Left colon (tissue), 2 donors: ENCODE data around the gene ENTREP3. TPM values are rescaled to one million over a fixed set of nuclear protein-coding genes. Genes with fewer than 3 reads are reported as not detected.

Experiments
- ATAC-seq: fragments of 200-7000 bp; cut with Tn5 transposase; one replicate; pipeline ENCODE4 v1.9.1; 2020; ENCODE audit warnings: mild to moderate bottlenecking, moderate library complexity
- DNase-seq, 2 donors: peaks; one replicate each; pipeline ENCODE4 v3.0.0-alpha.2; 2020
- intact Hi-C, 2 donors: fragments of 100-400 bp; cut with DNase I in 1 of 2; cut with micrococcal nuclease in 1 of 2; formaldehyde crosslinking; loops; one replicate each; pipeline versions ENCODE4 v1.11.2 to v1.14.0; 2022; cut with DNase I, micrococcal nuclease
- total RNA-seq, 2 donors: library from RNA; stranded (reverse); fragmentation: NEBNext Ultra II Directional; extraction: Animal tissue kit (Norgen Biotek cat#: 25700); gene quantifications; one replicate each; pipeline ENCODE4 v1.2.1, GENCODE V29; 2021
- donor health status: DM: no; HTN: no; CAD: no.
- donor health status: DM: yes; HTN: yes; CAD: no.

ENTREP3 gene
- total RNA-seq, 2 donors from 2014 or later, result 19.9 to 21.7 TPM

DNA sequence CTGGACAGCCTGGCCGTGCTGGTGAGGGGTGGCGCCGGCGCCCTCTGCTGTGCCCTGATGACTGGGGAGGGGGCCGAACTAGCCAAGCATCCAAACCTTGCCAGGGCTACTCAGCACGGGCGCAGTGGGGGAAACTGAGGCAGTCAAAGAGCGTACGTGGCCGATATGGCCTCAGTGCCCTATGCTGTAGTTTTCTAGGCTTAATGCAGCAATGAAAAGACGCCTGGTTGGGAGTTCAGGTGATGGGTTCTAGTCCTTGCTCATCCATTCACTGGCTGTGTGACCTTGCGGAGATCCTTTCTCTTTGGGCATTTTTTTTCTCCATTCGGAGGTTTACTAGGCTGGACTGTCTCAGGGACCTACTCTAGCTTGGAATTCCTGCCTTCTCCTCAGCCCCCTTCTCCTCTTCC is 46.0 kb downstream of the ENTREP3 start:
- ATAC-seq (no peak), DNase-seq (no peak)
- intact Hi-C loops, result no loop called here

- DNase-seq, result peak; percentile 87 to 89
- intact Hi-C loops, result no loop called here
- ATAC-seq, result peak; percentile 86
These were observed 46.6 kb downstream of the ENTREP3 start, which contains the start of gene MTX1 for GRCh38 chr1:155208541-155209311. TSS of gene MTX1 (plus strand) at chr1:155208695. CDS start at chr1:155208805, 110 bp downstream.

DNA sequence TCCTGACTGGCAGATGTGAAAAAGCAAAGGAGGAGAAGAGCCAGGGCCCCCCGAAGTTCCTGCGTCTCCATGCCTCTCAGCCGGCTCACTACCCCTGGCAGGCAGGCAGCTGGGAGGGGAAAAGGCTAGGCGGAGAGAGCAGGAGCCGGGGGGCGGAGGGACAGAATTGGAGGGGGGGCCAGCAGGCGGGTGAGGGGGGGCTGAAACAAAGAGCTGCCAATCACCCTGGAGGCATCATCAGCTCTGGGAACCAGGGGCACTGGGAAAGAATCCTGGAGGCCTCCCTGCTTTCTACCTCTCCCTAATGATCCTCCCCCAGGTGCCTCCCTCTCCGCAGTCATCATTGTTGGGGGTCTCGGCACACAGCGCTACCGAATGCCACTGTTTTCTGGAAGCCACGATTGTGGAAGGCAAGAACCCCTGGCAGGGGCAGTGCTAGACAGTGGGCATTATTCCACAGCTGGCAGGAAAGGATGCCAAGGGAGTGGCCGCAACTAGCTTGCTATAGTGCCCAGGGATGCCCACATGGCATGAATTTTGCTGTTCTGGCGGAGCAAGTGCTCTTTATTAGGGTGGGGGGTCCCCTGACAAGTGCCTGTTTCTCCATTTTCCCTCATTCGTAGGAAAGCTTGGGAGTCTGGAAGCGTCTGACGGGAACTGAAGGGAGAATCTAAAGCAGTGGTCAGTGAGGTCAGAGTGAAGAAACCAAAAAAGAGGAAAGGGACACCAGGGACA is 47.3 kb downstream of the ENTREP3 start, which contains the start of gene THBS3:
Gene THBS3 (minus strand): TSS at position 92 of the 735 bp plus-strand sequence. CDS start 21 bp downstream, at position 71.
- DNase-seq (no peak), ATAC-seq (peak; percentile 7)
- intact Hi-C loops, result no loop called here

DNA sequence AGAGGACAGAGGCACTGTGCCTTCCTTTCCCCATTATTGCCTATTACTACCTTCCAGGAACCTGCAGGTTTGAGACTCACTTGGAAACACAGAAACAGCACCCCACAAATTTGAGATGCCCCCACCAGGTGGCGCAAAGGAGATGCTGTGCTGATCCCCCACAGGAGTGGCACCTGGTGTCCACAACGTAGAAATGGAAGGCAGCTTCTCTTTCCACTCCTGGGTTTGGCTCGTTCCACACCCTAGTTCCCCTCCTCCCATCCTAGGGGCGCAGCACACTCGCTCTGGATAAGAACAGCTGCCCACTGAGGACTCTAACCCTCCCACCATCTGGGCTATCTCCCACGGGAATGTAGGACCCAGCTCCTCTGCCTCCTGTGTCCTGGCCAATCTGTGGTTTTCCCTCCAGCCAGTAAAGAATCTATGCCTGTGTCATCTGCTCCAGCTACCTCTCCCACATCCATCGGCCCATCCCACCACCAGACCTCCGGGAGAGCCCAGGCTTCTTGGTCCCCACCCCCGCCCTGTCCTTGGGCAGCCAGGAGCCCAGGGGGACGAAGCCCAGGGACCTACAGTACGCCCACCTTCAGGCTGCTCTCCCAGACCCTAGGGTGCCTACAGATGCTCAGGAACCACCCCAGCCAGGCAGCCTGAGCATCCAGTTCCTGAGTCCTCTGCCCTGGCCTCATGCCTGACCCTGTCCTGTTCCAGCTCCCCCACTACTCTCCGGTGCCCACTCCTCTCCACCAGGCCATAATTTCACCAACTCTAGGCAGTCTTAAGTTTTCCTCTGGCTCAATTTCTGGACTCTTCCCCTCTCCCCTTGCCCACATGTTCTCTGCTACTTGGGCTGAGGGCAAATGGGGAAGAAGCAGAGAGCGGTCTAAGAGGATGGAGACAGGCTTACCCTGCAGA is 48.1 kb downstream of the ENTREP3 start:
- peak; percentile 65 for ATAC-seq
- intact Hi-C loops, result no loop called here
- peak; percentile 84 to 93 for DNase-seq

- intact Hi-C loops, result no loop called here
- no peak for DNase-seq
- no peak for ATAC-seq
These were observed 49.2 kb downstream of the ENTREP3 start for GRCh38 chr1:155205969-155206593.

DNA sequence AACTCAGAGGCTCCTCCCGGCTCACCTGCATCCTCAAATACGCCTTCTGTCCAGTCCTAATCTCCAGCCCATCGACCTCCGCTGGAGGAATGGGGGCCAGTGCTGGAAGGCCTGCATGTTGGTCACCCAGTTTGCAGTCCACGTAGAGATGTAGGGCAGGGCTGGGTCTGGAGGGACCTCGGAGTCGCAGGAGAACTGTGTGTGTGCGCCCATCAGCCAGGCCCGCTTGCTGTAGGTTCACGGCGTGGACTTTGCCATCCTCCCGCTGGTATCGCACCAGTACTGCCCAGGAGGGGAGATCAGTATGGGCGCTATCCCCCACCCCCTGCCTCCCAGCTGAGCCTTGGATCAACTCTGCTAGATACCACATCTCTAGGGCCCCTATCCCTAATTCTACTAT is 50.2 kb downstream of the ENTREP3 start:
- DNase-seq (no peak), ATAC-seq (no peak)
- intact Hi-C loops, result no loop called here

- no peak for DNase-seq
- no peak for ATAC-seq
- intact Hi-C loops, result no loop called here
These were observed 52.4 kb downstream of the ENTREP3 start for GRCh38 chr1:155202731-155203515.

DNA sequence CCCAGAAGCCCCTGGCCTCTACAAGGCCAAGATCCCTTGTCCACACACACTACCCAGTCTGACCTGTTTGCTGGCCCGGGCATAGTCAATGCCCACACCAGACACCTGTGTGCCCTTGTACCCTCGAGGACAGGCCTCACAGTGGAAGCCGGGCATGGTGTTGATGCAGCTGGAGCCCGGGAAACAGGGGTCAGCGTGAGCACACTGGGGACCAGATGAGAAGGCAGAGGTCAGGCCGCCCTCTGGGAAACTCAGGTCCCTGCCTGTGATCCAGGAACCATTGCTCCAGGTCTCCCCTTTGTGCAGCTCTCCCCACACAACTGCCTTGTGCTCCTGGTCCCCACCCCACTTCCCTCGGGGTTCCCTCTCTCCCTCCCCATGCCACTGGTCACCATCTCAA is 53.1 kb downstream of the ENTREP3 start:
- DNase-seq (no peak), ATAC-seq (no peak)
- intact Hi-C loops, result no loop called here

DNA sequence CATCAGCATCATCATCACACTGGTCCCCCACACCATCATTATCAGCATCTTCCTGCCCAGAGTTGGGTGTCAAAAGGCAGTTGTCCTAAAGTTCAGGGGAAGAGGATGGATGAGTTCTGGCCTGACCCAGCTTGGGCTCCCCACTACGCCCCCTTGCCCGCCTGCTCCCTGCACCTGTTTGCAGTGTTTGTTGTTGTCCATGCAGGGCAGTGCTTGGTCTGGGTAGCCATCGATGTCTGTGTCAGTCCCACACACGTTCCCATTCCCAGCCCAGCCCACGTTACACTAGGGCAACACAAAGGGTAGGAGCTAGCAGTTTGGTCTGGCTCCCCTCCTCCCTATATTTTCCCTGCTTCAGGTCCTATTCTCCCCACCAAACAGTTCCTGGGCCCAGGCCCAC is 54.4 kb downstream of the ENTREP3 start:
- no peak for DNase-seq
- ATAC-seq, result no peak
- intact Hi-C loops, result no loop called here

GRCh38 chr1:155199792-155200191 is 55.5 kb downstream of the ENTREP3 start:
- no peak for DNase-seq
- ATAC-seq, result no peak
- intact Hi-C loops, result no loop called here

GRCh38 chr1:155198547-155198906 is 56.8 kb downstream of the ENTREP3 start:
- DNase-seq (no peak), ATAC-seq (no peak)
- intact Hi-C loops, result no loop called here

DNA sequence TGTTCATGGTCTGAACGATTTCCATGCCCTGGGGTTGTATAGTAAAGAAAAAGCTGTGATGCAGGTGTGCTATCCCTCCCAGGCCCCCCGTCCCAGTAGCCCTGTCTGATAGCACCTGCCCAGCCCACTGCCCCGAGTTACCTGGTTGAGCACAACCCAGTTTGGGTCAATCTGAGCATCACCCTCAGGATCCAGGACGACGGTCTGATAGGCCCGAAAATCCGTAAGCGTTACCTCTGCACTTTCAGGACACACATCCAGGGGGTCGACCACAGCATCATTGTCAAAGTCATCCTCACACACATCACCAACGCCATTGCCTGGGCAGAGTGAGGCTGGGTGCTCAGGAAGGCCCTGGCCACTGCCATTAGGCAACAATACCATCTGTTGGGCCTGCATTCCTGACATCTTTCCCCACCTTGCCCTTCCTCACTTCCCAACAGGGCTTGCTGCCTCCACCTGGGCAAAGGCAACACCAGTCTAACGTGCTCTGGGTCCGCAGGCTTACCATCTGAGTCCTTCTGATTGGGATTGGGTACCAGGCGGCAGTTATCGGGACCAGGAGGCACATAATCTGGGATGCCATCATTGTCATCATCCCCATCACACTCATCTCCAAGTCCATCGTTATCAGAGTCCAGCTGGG is 57.3 kb downstream of the ENTREP3 start:
- intact Hi-C loops, result no loop called here
- ATAC-seq (no peak), DNase-seq (no peak)

Other genes with a start within 250 kb of the ENTREP3 start
- 1 to 10 TPM; 1.5 to 3.6 TPM for gene DCST2, start 221.7 kb downstream of the ENTREP3 start, total RNA-seq
- gene DCST1, start 221.7 kb downstream of the ENTREP3 start, total RNA-seq, result under 1 TPM in 1 of 2 donors, not detected in 1; 0.21 TPM
- 100 to 1,000 TPM in 1 of 2 donors, 10 to 100 TPM in 1; 88.9 to 160 TPM for gene ADAM15, start 204.2 kb downstream of the ENTREP3 start, total RNA-seq
- 10 to 100 TPM; 23.0 to 33.5 TPM for gene EFNA4, start 191.7 kb downstream of the ENTREP3 start, total RNA-seq
- gene EFNA3, start 176.6 kb downstream of the ENTREP3 start, total RNA-seq, result 10 to 100 TPM in 1 of 2 donors, 1 to 10 TPM in 1; 7.7 to 23.1 TPM
- 100 to 1,000 TPM in 1 of 2 donors, 10 to 100 TPM in 1; 63.0 to 176 TPM for gene EFNA1, start 127.6 kb downstream of the ENTREP3 start, total RNA-seq
- 100 to 1,000 TPM in 1 of 2 donors, 10 to 100 TPM in 1; 70.6 to 107 TPM for gene SLC50A1, start 119.6 kb downstream of the ENTREP3 start, total RNA-seq
- 100 to 1,000 TPM in 1 of 2 donors, 10 to 100 TPM in 1; 93.9 to 131 TPM for gene DPM3, start 115.0 kb downstream of the ENTREP3 start, total RNA-seq
- 100 to 1,000 TPM; 143 to 164 TPM for gene KRTCAP2, start 82.2 kb downstream of the ENTREP3 start, total RNA-seq
- gene TRIM46, start 81.6 kb downstream of the ENTREP3 start, total RNA-seq, result under 1 TPM; 0.28 to 0.52 TPM
- gene THBS3, start 47.6 kb downstream of the ENTREP3 start, total RNA-seq, result 10 to 100 TPM; 20.0 to 20.9 TPM
- gene MTX1, start 46.8 kb downstream of the ENTREP3 start, total RNA-seq, result 10 to 100 TPM; 36.3 to 46.4 TPM
- gene SCAMP3, start 6.9 kb upstream of the ENTREP3 start, total RNA-seq, result 10 to 100 TPM; 43.1 to 53.2 TPM
- 10 to 100 TPM; 34.3 to 41.0 TPM for gene CLK2, start 18.0 kb upstream of the ENTREP3 start, total RNA-seq
- 10 to 100 TPM; 11.2 to 21.5 TPM for gene HCN3, start 22.0 kb upstream of the ENTREP3 start, total RNA-seq
- 1 to 10 TPM; 1.0 to 1.9 TPM for gene PKLR, start 46.0 kb upstream of the ENTREP3 start, total RNA-seq
- 100 to 1,000 TPM; 192 to 375 TPM for gene FDPS, start 53.4 kb upstream of the ENTREP3 start, total RNA-seq
- 10 to 100 TPM; 73.2 to 78.8 TPM for gene RUSC1, start 65.4 kb upstream of the ENTREP3 start, total RNA-seq